ENCODE results near the gene SASH3. TPM values are rescaled to one million over a fixed set of nuclear protein-coding genes. Genes with fewer than 3 reads are reported as not detected.
A peak's percentile ranks its signal among the peaks of the same experiment; 100 is the strongest.
"Not testable (repeated sequence)": the region's sequence is repeated elsewhere in the genome, so short reads cannot be mapped to it uniquely, and the experiment has no call there.

Gene SASH3
- polyA plus RNA-seq, 1 experiment, result not detected

DNA sequence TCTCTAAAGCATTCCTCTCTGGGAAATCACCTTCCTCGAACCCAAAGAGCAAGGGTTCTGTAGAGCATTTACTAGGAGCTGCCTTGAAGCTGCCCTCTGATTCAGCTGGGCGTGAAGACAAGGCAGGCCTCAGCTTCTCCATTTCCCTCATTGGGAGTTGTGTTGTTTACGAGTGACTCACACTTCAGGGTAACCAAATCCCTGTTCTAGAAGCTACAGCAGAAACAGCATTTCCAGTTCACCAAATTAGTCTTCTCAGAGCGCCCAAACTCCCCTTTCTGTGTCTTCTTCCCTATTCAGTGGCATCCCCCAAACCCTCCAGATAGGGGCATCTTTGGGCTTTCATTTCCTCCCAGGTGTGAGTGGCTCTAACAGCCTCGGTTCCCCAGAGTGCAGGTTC lies 41.8 kb upstream of the SASH3 start:
- Histone ChIP-seq H3K4me3 (ENCODE audit: low read depth, low read length) (no peak overlapping the region), H3K27me3 (ENCODE audit: control insufficient read depth, insufficient read depth, low read length) (no peaks in the 10 kb centered on the region), H3K36me3 (ENCODE audit: control insufficient read depth, insufficient read depth, low read length) (no peaks in the 10 kb centered on the region)
- DNase-seq (ENCODE audit: low read depth), result no peak
- TF ChIP-seq, protein P1, sequence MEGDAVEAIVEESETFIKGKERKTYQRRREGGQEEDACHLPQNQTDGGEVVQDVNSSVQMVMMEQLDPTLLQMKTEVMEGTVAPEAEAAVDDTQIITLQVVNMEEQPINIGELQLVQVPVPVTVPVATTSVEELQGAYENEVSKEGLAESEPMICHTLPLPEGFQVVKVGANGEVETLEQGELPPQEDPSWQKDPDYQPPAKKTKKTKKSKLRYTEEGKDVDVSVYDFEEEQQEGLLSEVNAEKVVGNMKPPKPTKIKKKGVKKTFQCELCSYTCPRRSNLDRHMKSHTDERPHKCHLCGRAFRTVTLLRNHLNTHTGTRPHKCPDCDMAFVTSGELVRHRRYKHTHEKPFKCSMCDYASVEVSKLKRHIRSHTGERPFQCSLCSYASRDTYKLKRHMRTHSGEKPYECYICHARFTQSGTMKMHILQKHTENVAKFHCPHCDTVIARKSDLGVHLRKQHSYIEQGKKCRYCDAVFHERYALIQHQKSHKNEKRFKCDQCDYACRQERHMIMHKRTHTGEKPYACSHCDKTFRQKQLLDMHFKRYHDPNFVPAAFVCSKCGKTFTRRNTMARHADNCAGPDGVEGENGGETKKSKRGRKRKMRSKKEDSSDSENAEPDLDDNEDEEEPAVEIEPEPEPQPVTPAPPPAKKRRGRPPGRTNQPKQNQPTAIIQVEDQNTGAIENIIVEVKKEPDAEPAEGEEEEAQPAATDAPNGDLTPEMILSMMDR (IDR thresholded peaks at IDR 0.05; ENCODE audit: insufficient read depth, low read depth, low read length), result no peak
- POLR2A ChIA-PET, result no interaction called here
- CTCF ChIA-PET, result interaction anchor here (1.3 to 4.2 kb wide), 2 partner anchors 12 to 102 kb away, joined by 3 to 29 read pairs; no protein-coding TSS in a partner anchor

DNA sequence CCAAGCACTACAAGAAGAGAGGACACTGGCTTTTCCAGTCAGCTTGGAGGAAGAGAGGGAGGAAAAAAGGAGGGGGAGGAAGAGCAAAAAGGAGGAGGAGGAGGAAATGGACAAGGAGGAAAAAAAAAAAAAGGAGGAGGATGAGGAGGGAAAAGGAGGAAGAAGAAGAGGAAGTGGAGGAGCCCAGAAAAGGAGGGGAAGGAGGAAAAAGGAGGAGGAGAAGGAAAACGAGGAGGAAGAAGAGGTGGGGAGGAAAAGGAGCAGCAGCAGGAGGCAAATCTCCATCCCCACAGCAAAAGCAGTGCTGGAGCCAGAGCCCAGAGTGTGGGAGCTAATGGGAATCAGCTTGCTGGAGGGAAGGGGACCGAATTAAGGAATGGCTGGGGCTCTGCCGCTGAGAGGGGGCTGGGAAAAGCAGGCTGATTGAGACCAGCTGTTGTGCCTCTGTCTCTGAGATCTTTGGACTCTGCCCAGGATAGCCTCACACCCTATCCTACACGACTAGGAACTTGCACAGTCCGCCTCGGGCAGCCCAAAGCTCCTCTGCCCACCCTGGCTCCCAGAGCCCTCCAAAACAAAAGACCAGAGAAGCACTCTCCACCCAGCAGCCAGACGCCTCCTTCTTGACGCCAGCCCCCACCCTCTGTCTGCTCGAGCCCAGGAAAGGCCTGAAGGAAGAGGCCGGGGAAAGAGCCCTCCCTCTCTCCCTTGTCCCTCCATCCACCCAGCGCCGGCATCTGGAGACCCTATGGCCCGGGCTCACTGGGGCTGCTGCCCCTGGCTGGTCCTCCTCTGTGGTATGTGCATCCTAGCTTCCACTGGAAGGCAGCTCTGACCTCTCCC lies 41.1 kb upstream of the SASH3 start, which contains the start of gene XPNPEP2:
XPNPEP2 (plus strand) TSS at position 514 of the 843 bp plus-strand sequence; CDS start at position 749, 235 bp downstream.
- ChIA-PET CTCF (interaction anchor here (0.6 to 4.2 kb wide), 3 partner anchors 12 to 131 kb away, joined by 3 to 29 read pairs (median 3); no protein-coding TSS in a partner anchor), POLR2A (no interaction called here)
- peak; percentile 15 for DNase-seq (ENCODE audit: low read depth)

DNA sequence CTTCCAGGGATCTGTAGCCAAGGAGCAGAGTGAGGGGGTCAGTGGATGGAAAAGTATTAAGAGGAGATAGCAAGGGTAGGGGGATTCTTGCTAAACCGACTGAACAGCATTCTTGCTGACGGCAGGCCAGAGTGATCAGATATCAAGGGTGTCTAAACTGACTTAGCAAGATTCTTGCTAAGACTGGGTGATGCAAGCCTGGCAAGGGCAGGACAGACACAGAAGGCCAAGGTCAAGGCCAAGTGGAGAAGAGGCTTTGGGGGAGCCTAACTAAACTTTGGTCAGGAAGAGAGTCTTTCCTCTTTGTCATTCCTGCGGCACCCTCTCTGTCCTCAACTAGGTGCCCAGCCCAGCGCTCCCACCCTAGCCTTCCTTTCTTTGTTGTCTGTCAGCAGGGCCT lies 40.2 kb upstream of the SASH3 start:
- DNase-seq (ENCODE audit: low read depth), result no peak
- Histone ChIP-seq H3K36me3 (ENCODE audit: control insufficient read depth, insufficient read depth, low read length) (no peaks in the 10 kb centered on the region), H3K4me3 (ENCODE audit: low read depth, low read length) (no peak overlapping the region), H3K27me3 (ENCODE audit: control insufficient read depth, insufficient read depth, low read length) (no peaks in the 10 kb centered on the region)
- TF ChIP-seq, protein P1 (IDR thresholded peaks at IDR 0.05; ENCODE audit: insufficient read depth, low read depth, low read length), result no peak
- POLR2A ChIA-PET, result no interaction called here
- CTCF ChIA-PET, result no interaction called here

More for the DNA sequence above, 41.1 kb upstream of the SASH3 start, which contains the start of gene XPNPEP2:
- H3K27me3 ChIP-seq (ENCODE audit: control insufficient read depth, insufficient read depth, low read length), result no peaks in the 10 kb centered on the region
- H3K36me3 ChIP-seq (ENCODE audit: control insufficient read depth, insufficient read depth, low read length), result no peaks in the 10 kb centered on the region
- no peak within 1 kb of the TSS for H3K4me3 ChIP-seq (ENCODE audit: low read depth, low read length)
- TF ChIP-seq, protein P1 (IDR thresholded peaks at IDR 0.05; ENCODE audit: insufficient read depth, low read depth, low read length), result no peak

DNA sequence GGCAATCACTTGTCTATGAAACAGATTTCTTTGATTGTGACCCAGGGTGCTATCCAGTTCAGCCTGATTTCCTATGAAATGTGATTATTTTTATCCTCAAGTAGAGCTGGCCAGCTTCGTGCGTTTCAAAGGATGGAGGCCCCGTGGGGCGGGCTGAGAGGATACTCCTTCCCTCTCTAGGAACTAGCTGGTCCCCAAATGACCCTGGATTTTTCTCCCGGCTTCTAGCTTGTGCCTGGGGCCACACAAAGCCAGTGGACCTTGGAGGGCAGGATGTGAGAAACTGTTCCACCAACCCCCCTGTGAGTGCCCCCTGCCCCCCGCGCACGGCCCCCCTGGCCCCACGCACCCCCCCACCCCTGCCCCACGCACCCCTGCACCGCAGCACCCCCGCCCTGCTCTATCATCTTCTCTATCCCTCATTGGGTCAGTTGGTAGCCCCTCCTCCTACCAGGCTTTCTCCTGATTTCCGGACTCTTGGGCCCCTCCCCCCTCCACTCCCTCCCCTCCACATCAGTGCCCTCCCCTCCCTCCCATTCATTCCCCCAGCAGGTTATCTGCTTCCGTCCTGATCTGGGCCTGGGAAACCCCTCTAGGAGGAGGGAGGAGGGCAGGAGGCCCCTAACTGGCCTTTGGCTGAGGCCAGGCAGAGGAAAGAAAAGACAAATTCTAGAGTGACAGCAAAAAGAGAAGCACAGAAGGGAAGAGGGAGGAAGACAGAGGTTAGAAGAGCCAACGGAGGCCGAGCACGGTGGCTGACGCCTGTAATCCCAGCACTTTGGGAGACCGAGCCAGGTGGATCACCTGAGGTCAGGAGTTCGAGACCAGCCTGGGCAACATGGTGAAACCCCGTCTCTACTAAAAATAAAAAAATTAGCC lies 37.6 kb upstream of the SASH3 start:
- ChIA-PET POLR2A (no interaction called here), CTCF (no interaction called here)
- H3K36me3 ChIP-seq (ENCODE audit: control insufficient read depth, insufficient read depth, low read length), result no peaks in the 10 kb centered on the region
- H3K4me3 ChIP-seq (ENCODE audit: low read depth, low read length), result no peak overlapping the region
- TF ChIP-seq, protein P1 (IDR thresholded peaks at IDR 0.05; ENCODE audit: insufficient read depth, low read depth, low read length), result no peak
- no peak for DNase-seq (ENCODE audit: low read depth)
- H3K27me3 ChIP-seq (ENCODE audit: control insufficient read depth, insufficient read depth, low read length), result no peaks in the 10 kb centered on the region

DNA sequence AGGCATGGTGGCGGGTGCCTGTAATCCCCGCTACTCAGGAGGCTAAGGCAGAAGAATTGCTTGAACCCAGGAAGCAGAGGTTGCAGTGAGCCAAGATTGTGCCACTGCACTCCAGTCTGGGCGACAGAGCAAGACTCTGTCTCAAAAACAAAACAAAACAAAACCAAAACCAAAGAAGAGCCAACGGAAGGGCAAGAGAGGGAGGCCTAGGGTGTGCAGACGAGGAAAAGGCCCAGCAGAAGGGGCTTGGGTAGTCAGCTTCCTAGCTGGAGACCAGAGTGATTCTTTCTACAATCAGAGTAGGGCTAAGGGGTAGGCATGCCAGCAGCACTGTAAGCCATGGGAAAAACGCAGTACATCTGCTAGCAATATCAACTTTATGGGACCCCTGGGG lies 37.0 kb upstream of the SASH3 start:
- H3K27me3 ChIP-seq (ENCODE audit: control insufficient read depth, insufficient read depth, low read length); H3K4me3 ChIP-seq (ENCODE audit: low read depth, low read length); H3K36me3 ChIP-seq (ENCODE audit: control insufficient read depth, insufficient read depth, low read length); POLR2A ChIA-PET; CTCF ChIA-PET; DNase-seq (ENCODE audit: low read depth): not testable (repeated sequence)

Measured in BJ (cell line).